Left ventricle myocardium inferior (tissue), 1 donor: Measurements from ENCODE around the gene C17orf67. TPM values are rescaled to one million over a fixed set of nuclear protein-coding genes. Genes with fewer than 3 reads are reported as not detected.
"Not testable (repeated sequence)": the region's sequence is repeated elsewhere in the genome, so short reads cannot be mapped to it uniquely, and the experiment has no call there.

Source experiments
- DNase-seq: peaks from one replicate; pipeline ENCODE4 v3.0.0-alpha.2; 2020
- H3K27ac ChIP-seq: fragments of 200-600 bp; replicated peaks from 2 replicates; pipeline ENCODE4 v1.8.0; 2021
- H3K27me3 ChIP-seq: fragments of 200-600 bp; 2 replicates; pipeline ENCODE4 v1.8.0; 2021; ENCODE audit warnings: low read depth
- H3K36me3 ChIP-seq: fragments of 200-600 bp; 2 replicates; pipeline ENCODE4 v1.8.0; 2021
- H3K4me1 ChIP-seq: fragments of 200-600 bp; 2 replicates; pipeline ENCODE4 v1.8.0; 2021
- H3K4me3 ChIP-seq: fragments of 200-600 bp; 2 replicates; pipeline ENCODE4 v1.8.0; 2021; ENCODE audit warnings: mild to moderate bottlenecking, moderate library complexity
- H3K9me3 ChIP-seq: fragments of 200-600 bp; replicated peaks from 2 replicates; pipeline ENCODE4 v1.8.0; 2021
- intact Hi-C: fragments of 100-400 bp; cut with micrococcal nuclease; formaldehyde crosslinking; loops from one replicate; pipeline ENCODE4 v1.11.0; 2022
- total RNA-seq: library from RNA; stranded (reverse); fragmentation: NEBNext Ultra II Directional; extraction: Animal tissue kit (Norgen Biotek cat#: 25700); gene quantifications from one replicate; pipeline ENCODE4 v1.2.1, GENCODE V29; 2021
- TF ChIP-seq, protein P1 (sequence below): fragments of 200-600 bp; IDR thresholded peaks from 2 replicates; pipeline ENCODE4 v1.8.0; 2021; ENCODE audit warnings: antibody characterized with exemption, mild to moderate bottlenecking, borderline replicate concordance
- donor health status: DM: no; HTN: yes; CAD: no; lungs with severe emphysema.

The C17orf67 gene
- total RNA-seq, 1 donor from 2014 or later: 1.1 TPM

DNA sequence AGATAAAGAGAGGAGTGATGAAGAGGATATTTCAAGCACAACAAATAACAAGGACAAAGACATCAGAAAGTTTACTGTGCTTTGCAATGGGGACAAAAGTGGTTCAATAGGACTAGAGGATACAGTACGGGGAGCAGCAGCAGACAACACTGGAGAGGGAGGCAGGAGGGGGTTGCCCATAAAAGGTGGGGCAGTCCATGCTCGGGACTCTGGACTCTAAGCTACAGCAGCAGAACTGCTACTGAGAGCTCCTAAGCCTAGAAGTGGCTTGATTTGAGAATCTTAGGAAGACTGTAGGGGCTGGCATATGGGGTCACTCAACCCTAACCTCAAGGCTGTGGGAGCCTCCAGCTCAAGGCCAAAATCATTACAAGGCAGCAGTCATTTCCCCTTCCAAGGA is 62.2 kb downstream of the C17orf67 start:
- Histone ChIP-seq H3K27ac (no peak overlapping the region), H3K27me3 (peaks cover 19% of the 10 kb centered on the region), H3K4me3 (no peak overlapping the region), H3K4me1 (no peaks in the 10 kb centered on the region), H3K36me3 (no peaks in the 10 kb centered on the region), H3K9me3 (no peaks in the 10 kb centered on the region)
- no peak for DNase-seq
- TF ChIP-seq, protein P1, sequence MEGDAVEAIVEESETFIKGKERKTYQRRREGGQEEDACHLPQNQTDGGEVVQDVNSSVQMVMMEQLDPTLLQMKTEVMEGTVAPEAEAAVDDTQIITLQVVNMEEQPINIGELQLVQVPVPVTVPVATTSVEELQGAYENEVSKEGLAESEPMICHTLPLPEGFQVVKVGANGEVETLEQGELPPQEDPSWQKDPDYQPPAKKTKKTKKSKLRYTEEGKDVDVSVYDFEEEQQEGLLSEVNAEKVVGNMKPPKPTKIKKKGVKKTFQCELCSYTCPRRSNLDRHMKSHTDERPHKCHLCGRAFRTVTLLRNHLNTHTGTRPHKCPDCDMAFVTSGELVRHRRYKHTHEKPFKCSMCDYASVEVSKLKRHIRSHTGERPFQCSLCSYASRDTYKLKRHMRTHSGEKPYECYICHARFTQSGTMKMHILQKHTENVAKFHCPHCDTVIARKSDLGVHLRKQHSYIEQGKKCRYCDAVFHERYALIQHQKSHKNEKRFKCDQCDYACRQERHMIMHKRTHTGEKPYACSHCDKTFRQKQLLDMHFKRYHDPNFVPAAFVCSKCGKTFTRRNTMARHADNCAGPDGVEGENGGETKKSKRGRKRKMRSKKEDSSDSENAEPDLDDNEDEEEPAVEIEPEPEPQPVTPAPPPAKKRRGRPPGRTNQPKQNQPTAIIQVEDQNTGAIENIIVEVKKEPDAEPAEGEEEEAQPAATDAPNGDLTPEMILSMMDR: no peak
- intact Hi-C loops: loop anchor here (10.0 kb wide), 1 partner anchor 177 kb away; the partner anchor contains the start of gene NOG

DNA sequence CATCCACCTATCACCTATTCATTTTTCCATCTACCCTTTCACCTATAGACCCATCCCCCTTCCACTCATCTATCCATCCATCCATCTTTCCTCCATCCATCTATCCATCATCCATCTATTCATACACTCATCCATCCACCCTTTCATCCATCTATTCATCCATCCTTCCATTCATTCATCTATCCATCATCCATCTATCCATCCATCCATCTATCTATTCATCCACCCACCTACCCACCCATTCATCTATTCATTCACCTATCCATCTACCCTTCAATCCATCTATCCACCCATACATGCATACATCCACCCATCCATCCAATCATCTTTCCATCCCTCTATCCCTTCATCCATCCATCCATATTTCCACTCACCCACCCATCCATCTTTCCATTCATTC is 63.3 kb downstream of the C17orf67 start:
- no peaks in the 10 kb centered on the region for H3K36me3 ChIP-seq
- H3K27me3 ChIP-seq: peaks cover 17% of the 10 kb centered on the region
- no peaks in the 10 kb centered on the region for H3K4me1 ChIP-seq
- no peak overlapping the region for H3K4me3 ChIP-seq
- DNase-seq: no peak
- H3K27ac ChIP-seq: no peak overlapping the region
- TF ChIP-seq, protein P1: no peak
- intact Hi-C loops: loop anchor here (10.0 kb wide), 1 partner anchor 176 kb away; the partner anchor contains the start of gene NOG
- no peaks in the 10 kb centered on the region for H3K9me3 ChIP-seq

DNA sequence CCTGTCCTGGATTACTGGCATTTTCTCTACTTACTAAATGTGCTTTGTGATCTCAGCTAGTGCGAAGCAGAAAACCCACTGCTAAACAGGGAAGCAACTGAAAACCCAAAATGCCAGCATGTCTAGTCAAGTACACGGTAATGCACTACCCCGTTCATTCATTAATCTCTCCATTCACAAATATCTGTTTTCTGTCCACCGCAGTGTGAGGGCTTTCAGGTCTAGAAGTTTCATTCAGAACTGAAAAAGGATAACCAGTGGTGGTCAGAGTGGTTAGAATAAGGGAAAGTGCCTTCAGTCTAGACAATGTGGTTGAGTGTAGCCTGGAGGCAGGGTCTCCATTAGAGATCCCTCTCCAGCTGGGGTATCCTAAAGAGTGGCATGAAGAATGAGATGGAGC is 68.3 kb downstream of the C17orf67 start:
- Histone ChIP-seq H3K27ac (no peak overlapping the region), H3K4me3 (no peak overlapping the region), H3K36me3 (no peaks in the 10 kb centered on the region), H3K27me3 (peaks cover 12% of the 10 kb centered on the region), H3K9me3 (no peaks in the 10 kb centered on the region), H3K4me1 (no peaks in the 10 kb centered on the region)
- TF ChIP-seq, protein P1: no peak
- intact Hi-C loops: no loop called here
- no peak for DNase-seq

DNA sequence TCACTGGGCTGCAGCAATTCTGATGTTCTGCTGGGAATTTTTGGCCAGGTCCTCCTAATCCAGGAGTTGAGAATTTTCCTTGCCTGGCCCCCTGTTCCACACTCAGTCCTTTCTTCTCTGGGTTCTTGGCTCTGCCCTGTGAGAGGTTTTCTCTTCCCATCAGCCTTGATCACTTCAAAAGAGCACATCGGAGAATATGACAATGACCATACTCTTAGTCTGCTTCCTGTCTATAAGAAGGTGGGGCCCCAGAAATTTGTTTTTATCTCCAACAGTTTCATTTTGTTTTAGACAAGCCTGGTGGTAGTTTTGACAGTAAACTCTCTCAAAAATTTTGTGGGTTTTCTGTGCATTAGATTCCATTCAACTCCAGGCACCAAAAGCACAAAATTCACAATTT is 70.7 kb downstream of the C17orf67 start:
- H3K9me3 ChIP-seq: no peaks in the 10 kb centered on the region
- no peak overlapping the region for H3K4me3 ChIP-seq
- no peak overlapping the region for H3K27ac ChIP-seq
- intact Hi-C loops: no loop called here
- no peaks in the 10 kb centered on the region for H3K36me3 ChIP-seq
- TF ChIP-seq, protein P1: no peak
- DNase-seq: no peak
- H3K27me3 ChIP-seq: peaks cover 12% of the 10 kb centered on the region
- no peaks in the 10 kb centered on the region for H3K4me1 ChIP-seq

DNA sequence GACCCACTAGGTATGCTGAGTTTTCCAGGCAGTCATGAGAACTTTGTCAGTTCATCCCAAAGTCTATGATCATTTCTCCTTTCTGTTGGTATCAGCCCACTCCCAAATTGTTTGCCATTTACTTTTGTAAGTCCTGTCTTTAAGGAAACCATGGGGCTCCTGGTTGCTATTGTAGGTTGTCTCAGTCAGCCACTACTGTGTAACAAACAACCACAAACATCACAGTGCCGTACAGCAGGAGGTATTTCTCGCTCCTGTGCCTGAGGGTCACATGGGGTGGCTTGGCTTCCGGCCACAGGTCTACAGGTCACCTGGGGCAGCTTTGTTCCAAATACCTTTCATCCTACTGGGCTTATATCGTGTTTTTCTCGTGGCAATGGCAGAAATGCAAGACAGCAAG is 71.6 kb downstream of the C17orf67 start:
- H3K4me1 ChIP-seq: no peaks in the 10 kb centered on the region
- H3K4me3 ChIP-seq: no peak overlapping the region
- H3K27ac ChIP-seq: no peak overlapping the region
- H3K27me3 ChIP-seq: peaks cover 12% of the 10 kb centered on the region
- H3K36me3 ChIP-seq: no peaks in the 10 kb centered on the region
- H3K9me3 ChIP-seq: no peaks in the 10 kb centered on the region
- TF ChIP-seq, protein P1: no peak
- DNase-seq: no peak
- intact Hi-C loops: no loop called here

DNA sequence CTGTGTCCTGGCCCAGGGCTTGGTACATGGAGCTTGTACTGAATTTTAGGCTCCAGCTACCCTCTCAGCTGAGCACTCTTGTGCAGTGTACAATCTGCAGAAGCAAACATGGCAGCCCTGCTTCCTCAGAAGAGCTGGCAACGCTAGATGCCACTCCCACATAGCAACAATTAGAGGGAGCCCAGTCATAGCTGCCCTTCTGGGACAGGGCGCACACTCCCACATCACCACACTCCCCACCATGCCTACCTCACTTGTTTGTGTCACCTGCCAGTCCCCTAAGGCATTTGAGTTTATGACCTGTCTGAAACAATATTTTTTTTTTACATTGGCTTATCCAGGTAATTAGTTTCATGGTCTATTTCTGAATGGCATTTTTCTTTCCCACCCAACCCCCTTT is 72.3 kb downstream of the C17orf67 start:
- H3K4me3 ChIP-seq: no peak overlapping the region
- intact Hi-C loops: no loop called here
- peaks cover 12% of the 10 kb centered on the region for H3K27me3 ChIP-seq
- no peaks in the 10 kb centered on the region for H3K9me3 ChIP-seq
- DNase-seq: no peak
- H3K36me3 ChIP-seq: no peaks in the 10 kb centered on the region
- TF ChIP-seq, protein P1: no peak
- H3K4me1 ChIP-seq: no peaks in the 10 kb centered on the region
- no peak overlapping the region for H3K27ac ChIP-seq

DNA sequence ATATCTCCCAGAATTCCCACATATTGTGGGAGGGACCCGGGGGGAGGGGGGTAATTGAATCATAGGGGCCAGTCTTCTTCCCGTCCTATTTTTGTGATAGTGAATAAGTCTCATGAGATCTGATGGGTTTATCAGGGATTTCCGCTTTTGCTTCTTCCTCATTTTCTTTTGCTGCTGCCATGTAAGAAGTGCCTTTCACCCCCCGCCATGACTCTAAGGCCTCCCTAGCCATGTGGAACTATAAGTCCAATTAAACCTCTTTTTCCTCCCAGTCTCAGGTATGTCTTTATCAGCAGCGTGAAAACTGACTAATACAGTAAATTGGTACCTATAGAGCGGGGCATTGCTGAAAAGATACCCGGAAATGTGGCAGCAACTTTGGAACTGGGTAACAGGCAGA is 76.1 kb downstream of the C17orf67 start:
- H3K4me3 ChIP-seq, H3K9me3 ChIP-seq, H3K36me3 ChIP-seq, H3K27me3 ChIP-seq, intact Hi-C loops, DNase-seq, H3K27ac ChIP-seq: not testable (repeated sequence)
- H3K4me1 ChIP-seq: peaks cover 13% of the 10 kb centered on the region
